Upper lobe of left lung (tissue), 4 donors: ENCODE measurements around the gene DNAH8.

Experiments used
- CTCF ChIP-seq, 6 experiments: fragments of 450-650 bp in 4 of 6; fragments of 200-600 bp in 2 of 6; sonication (generic) in 2 of 6; IDR thresholded peaks; one replicate each; pipeline ENCODE4 v1.5.1; 2016 to 2019; ENCODE audit warnings: antibody characterized with exemption in 6 of 6
- EP300 ChIP-seq, 4 donors: sonication (generic); formaldehyde crosslinking; IDR thresholded peaks; one replicate each; pipeline ENCODE4 v1.5.1; 2017; ENCODE audit warnings: antibody characterized with exemption in 4 of 4, control low read depth in 2 of 4

- no peak for TF ChIP-seq EP300 (IDR thresholded peaks at IDR 0.05)
- no peak for TF ChIP-seq CTCF (IDR thresholded peaks at IDR 0.05)
Observed at GRCh38 chr6:38784506-38785235, 69.6 kb downstream of the DNAH8 start.
